ENCODE data around the gene SYNE2.
"Not testable (repeated sequence)": the region's sequence is repeated elsewhere in the genome, so short reads cannot be mapped to it uniquely, and the experiment has no call there.

Gene SYNE2

GRCh38 chr14:64091217-64091616 is 238.4 kb downstream of the SYNE2 start:
- no peak for DNase-seq

- no peak for DNase-seq
Observed at GRCh38 chr14:64092338-64092737, 239.5 kb downstream of the SYNE2 start.

- no peak for DNase-seq
Observed at GRCh38 chr14:64092940-64093339, 240.1 kb downstream of the SYNE2 start.

GRCh38 chr14:64095620-64096019 is 242.8 kb downstream of the SYNE2 start:
- DNase-seq = no peak

- DNase-seq = no peak
Observed at GRCh38 chr14:64098120-64098519, 245.3 kb downstream of the SYNE2 start.

- DNase-seq = no peak
Observed at GRCh38 chr14:64107438-64107837, 254.6 kb downstream of the SYNE2 start.

GRCh38 chr14:64109819-64110554 is 257.2 kb downstream of the SYNE2 start:
- no peak for DNase-seq

- no peak for DNase-seq
Observed at GRCh38 chr14:64110802-64111201, 258.0 kb downstream of the SYNE2 start.

- no peak for DNase-seq
Observed at GRCh38 chr14:64112867-64113678, 260.3 kb downstream of the SYNE2 start.

- DNase-seq = no peak
Observed at GRCh38 chr14:64114166-64114565, 261.4 kb downstream of the SYNE2 start.

- DNase-seq = no peak
Observed at GRCh38 chr14:64114796-64115195, 262.0 kb downstream of the SYNE2 start.

GRCh38 chr14:64115401-64115800 is 262.6 kb downstream of the SYNE2 start:
- no peak for DNase-seq

GRCh38 chr14:64117671-64118402 is 265.0 kb downstream of the SYNE2 start:
- DNase-seq = no peak

GRCh38 chr14:64118403-64118742 is 265.6 kb downstream of the SYNE2 start:
- not testable (repeated sequence) for DNase-seq

- no peak for DNase-seq
Observed at GRCh38 chr14:64118892-64119291, 266.1 kb downstream of the SYNE2 start.

- no peak for DNase-seq
Observed at GRCh38 chr14:64119500-64119899, 266.7 kb downstream of the SYNE2 start.

- DNase-seq = no peak
Observed at GRCh38 chr14:64119980-64120379, 267.2 kb downstream of the SYNE2 start.

GRCh38 chr14:64123241-64123822 is 270.5 kb downstream of the SYNE2 start:
- no peak for DNase-seq

- no peak for DNase-seq
Observed at GRCh38 chr14:64125270-64125669, 272.5 kb downstream of the SYNE2 start.

- no peak for DNase-seq
Observed at GRCh38 chr14:64126548-64126947, 273.7 kb downstream of the SYNE2 start.

GRCh38 chr14:64137657-64138290 is 285.0 kb downstream of the SYNE2 start:
- no peak for DNase-seq

- DNase-seq = no peak
Observed at GRCh38 chr14:64147126-64147790, 294.5 kb downstream of the SYNE2 start.
